Right renal cortex interstitium (tissue), 3 donors: ENCODE data around the gene WDFY4. TPM values are rescaled to one million over a fixed set of nuclear protein-coding genes. Genes with fewer than 3 reads are reported as not detected.

Experiments
- DNase-seq, 3 donors: peaks; one replicate each; pipeline ENCODE4 v3.0.0-alpha.2; 2013; ENCODE audit warnings: low read depth in 3 of 3, low spot score in 2 of 3
- polyA plus RNA-seq, 3 donors: library from polyadenylated mRNA; unstranded; fragments of 120-200 nt; gene quantifications; one replicate each; pipeline ENCODE4 v1.2.1, GENCODE V29; 2013; ENCODE audit not compliant: insufficient read length in 3 of 3

Gene WDFY4
- polyA plus RNA-seq, 3 donors, result 1.6 to 1.9 (median 1.9) TPM

GRCh38 chr10:48767373-48768143 is 82.9 kb downstream of the WDFY4 start:
- no peak for DNase-seq

- DNase-seq, result no peak
These were observed 83.6 kb downstream of the WDFY4 start for GRCh38 chr10:48768144-48768766.

- DNase-seq, result no peak
These were observed 84.3 kb downstream of the WDFY4 start for GRCh38 chr10:48768926-48769325.

DNA sequence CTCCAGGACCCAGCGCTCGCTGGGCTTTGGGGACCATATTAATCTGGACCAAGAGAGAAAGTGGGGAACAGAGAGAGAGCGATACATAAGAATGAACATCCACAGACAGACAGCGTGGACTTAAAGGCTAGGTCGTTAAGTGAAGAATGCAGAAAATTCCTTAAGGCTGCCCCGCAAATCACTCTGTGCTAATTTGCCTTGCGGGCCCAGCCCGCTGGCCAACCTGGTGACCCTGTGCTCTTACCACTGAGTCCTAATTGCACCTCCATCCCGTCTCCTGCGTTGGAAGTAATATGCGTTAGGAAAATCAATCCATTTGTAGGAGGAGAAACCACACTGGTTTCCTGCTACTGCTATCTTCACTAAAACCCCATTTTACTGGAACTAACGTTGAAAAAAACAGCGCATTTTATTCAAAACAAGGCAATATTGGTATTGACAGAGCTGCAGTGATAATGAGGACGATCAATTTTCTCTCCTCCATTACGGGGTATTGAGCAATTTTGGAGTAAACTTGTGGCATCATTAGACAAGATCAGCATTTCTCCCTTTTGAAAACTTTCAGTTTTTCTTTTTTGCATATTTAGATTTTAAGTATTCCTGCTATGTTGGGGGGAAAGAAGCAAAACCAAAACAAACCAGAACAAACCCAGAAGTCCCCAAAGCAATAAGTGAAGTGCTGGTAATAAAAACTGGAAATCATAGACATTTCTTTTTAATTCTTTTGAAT is 85.2 kb downstream of the WDFY4 start:
- DNase-seq, result no peak

DNA sequence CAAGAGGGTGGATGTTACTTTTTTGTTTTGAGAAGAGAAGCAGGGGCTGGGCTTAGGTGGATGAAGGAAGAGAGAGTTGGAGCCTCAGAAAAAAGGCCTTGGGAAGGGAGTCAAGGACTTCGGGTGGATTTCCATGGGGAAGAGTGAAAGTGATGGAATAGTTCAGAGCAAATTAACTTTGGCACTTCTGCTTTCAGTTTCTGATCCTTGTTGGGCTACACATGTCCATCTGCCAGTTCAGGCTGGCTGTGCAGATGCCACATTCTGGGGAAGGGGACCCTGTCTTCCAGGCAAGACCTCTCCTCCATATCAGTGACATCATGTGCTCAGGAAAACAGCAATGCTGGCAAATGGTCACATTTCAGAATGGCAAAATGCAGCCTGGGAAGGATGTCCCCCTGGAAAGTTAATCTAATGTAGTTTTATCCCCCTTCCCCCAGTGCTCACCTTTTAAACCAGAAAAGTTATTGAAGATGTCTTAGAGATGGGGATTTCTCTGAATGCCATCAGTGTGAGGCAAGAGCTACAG is 86.0 kb downstream of the WDFY4 start:
- DNase-seq, result no peak

GRCh38 chr10:48771234-48771633 is 86.6 kb downstream of the WDFY4 start:
- DNase-seq, result no peak

- no peak for DNase-seq
These were observed 87.4 kb downstream of the WDFY4 start for GRCh38 chr10:48772059-48772458.

- DNase-seq, result no peak
These were observed 88.9 kb downstream of the WDFY4 start for GRCh38 chr10:48773580-48773979.

- no peak for DNase-seq
These were observed 89.9 kb downstream of the WDFY4 start for GRCh38 chr10:48774416-48775205.

- DNase-seq, result no peak
These were observed 90.5 kb downstream of the WDFY4 start for GRCh38 chr10:48775206-48775517.

GRCh38 chr10:48776005-48776522 is 91.4 kb downstream of the WDFY4 start:
- no peak for DNase-seq

DNA sequence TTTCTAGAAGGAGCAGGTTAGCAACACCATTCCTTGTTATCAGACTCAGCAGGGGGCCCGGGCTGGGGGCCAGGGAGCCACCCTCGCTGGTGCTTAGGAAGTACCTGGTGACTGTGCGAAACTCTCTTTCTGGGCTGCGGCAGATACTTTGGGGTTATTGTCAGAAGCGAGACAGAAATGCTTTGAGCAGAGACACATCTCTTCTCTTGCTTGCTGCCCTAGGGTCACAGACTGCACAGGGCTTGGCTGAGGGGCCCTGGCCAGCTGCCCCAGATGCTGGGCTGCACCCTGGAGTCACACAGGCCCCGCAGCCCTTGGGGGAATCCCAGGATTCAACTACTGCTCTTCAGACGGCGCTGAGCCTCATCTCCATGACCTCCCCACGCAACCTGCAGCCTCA is 91.9 kb downstream of the WDFY4 start:
- DNase-seq, result no peak

DNA sequence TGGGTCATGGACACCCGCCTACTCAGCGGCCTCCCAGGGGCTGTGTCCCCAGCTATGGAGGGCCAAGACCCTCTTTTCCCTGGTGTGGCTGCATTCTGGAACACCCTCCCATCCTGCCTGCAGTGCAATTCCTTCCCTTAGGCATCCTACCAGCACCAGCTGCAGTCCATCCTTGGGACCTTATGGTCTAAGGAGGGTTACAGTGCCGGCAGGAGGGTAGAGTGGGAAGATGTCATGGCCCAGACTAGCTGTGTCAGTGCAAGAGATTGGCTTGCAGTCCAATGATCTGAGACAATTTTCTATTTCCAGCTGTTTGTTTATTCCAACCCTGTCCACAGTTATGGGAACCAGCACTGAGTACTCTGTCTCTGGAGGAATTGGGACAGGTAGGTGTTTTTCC is 92.4 kb downstream of the WDFY4 start:
- DNase-seq, result no peak

- DNase-seq, result no peak
These were observed 93.7 kb downstream of the WDFY4 start for GRCh38 chr10:48778193-48778857.

DNA sequence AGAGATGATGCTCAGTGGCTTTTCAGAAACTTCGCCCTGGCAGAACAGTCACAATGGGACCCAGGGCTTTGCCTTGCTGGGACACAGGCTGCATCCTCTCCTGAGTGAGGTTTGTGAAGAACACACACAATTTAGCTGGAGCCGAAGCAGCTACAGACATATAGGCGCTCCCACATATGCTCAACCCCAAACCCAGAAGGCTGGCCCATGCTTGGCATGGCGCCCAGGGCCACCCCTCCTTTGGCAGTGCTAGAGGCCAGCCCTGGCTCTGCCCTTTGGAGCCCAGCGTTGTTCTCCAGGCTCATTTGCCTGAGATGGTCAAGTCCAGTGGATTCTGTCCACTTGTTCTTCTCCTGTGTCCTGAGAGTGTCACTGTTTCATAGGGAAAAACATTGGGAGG is 94.4 kb downstream of the WDFY4 start:
- DNase-seq, result no peak

GRCh38 chr10:48779546-48780152 is 95.0 kb downstream of the WDFY4 start:
- DNase-seq, result no peak

DNA sequence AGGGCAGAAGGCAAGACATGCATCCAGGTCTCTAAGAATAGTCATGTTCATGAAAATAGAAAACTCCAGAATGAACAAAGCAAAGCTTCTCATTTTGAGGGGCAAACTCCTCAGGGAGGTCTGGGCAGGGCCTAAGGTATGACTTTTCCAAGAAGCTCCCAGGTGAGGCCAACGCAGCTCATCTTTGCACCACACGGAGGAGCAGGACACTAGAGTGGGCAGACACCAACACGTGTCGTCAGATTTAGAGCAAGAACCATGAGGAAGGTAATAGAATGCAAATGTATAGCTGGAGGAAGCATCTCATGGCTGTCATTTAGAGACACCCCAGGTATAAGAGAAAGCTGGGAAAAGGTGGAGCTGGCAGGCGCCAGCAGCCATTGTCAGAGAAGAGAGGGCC is 95.7 kb downstream of the WDFY4 start:
- DNase-seq, result no peak

GRCh38 chr10:48782386-48782785 is 97.7 kb downstream of the WDFY4 start:
- DNase-seq, result no peak

- no peak for DNase-seq
These were observed 99.4 kb downstream of the WDFY4 start for GRCh38 chr10:48784031-48784430.

- no peak for DNase-seq
These were observed 101.1 kb downstream of the WDFY4 start for GRCh38 chr10:48785796-48786195.
